ENCODE measurements around the gene TLCD1. TPM values are rescaled to one million over a fixed set of nuclear protein-coding genes. Genes with fewer than 3 reads are reported as not detected.
A peak's percentile ranks its signal among the peaks of the same experiment; 100 is the strongest.

Gene TLCD1
- total RNA-seq, 1 donor from 2014 or later = 3.8 TPM

DNA sequence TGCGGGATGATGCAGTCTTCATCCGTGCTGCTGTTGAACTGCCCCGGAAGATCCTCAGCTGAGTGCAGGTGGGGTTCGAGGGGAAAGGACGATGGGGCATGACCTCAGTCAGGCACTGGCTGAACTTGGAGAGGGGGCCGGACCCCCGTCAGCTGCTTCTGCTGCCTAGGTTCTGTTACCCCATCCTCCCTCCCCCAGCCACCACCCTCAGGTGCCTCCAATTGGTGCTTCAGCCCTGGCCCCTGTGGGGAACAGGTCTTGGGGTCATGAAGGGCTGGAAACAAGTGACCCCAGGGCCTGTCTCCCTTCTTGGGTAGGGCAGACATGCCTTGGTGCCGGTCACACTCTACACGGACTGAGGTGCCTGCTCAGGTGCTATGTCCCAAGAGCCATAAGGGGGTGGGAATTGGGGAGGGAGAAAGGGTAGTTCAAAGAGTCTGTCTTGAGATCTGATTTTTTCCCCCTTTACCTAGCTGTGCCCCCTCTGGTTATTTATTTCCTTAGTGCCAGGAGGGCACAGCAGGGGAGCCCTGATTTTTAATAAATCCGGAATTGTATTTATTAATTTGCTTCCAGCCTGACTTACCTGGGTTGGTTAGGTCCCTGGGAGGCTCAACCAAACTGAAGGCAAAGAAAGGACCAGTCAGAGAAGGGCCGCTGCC, 23.6 kb upstream of the TLCD1 start:
- TF ChIP-seq CTCF (IDR thresholded peaks at IDR 0.05) = no peak
- Mint-ChIP-seq H3K36me3 (ENCODE audit: unreplicated experiment) (peaks cover 11% of the 10 kb centered on the region), H3K4me1 (ENCODE audit: unreplicated experiment) (peaks cover 24% of the 10 kb centered on the region), H3K27me3 (ENCODE audit: unreplicated experiment) (no peaks in the 10 kb centered on the region), H3K4me3 (ENCODE audit: unreplicated experiment) (no peak overlapping the region), H3K9me3 (ENCODE audit: unreplicated experiment) (no peaks in the 10 kb centered on the region), H3K27ac (ENCODE audit: unreplicated experiment) (peak overlapping the region; percentile 63)
- no peak for DNase-seq (ENCODE audit: extremely low spot score, unreplicated experiment)

DNA sequence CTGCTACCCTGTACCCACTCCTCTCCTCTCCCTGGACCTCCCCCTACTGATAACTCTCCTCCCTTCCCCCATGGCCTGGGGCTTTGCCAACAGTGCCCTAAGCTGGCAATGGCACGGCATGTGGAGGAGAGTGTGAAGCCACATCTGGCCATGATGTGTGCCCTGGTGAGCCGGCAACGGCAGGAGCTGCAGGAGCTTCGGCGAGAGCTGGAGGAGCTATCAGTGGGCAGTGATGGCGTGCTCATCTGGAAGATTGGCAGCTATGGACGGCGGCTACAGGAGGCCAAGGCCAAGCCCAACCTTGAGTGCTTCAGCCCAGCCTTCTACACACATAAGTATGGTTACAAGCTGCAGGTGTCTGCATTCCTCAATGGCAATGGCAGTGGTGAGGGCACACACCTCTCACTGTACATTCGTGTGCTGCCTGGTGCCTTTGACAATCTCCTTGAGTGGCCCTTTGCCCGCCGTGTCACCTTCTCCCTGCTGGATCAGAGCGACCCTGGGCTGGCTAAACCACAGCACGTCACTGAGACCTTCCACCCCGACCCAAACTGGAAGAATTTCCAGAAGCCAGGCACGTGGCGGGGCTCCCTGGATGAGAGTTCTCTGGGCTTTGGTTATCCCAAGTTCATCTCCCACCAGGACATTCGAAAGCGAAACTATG, 23.0 kb upstream of the TLCD1 start:
- TF ChIP-seq CTCF (IDR thresholded peaks at IDR 0.05) = no peak
- H3K4me3 Mint-ChIP-seq (ENCODE audit: unreplicated experiment) = no peak overlapping the region
- H3K36me3 Mint-ChIP-seq (ENCODE audit: unreplicated experiment) = peaks cover 11% of the 10 kb centered on the region
- peaks cover 24% of the 10 kb centered on the region for H3K4me1 Mint-ChIP-seq (ENCODE audit: unreplicated experiment)
- DNase-seq (ENCODE audit: extremely low spot score, unreplicated experiment) = no peak
- H3K27me3 Mint-ChIP-seq (ENCODE audit: unreplicated experiment) = no peaks in the 10 kb centered on the region
- H3K27ac Mint-ChIP-seq (ENCODE audit: unreplicated experiment) = peak overlapping the region; percentile 41
- no peaks in the 10 kb centered on the region for H3K9me3 Mint-ChIP-seq (ENCODE audit: unreplicated experiment)

DNA sequence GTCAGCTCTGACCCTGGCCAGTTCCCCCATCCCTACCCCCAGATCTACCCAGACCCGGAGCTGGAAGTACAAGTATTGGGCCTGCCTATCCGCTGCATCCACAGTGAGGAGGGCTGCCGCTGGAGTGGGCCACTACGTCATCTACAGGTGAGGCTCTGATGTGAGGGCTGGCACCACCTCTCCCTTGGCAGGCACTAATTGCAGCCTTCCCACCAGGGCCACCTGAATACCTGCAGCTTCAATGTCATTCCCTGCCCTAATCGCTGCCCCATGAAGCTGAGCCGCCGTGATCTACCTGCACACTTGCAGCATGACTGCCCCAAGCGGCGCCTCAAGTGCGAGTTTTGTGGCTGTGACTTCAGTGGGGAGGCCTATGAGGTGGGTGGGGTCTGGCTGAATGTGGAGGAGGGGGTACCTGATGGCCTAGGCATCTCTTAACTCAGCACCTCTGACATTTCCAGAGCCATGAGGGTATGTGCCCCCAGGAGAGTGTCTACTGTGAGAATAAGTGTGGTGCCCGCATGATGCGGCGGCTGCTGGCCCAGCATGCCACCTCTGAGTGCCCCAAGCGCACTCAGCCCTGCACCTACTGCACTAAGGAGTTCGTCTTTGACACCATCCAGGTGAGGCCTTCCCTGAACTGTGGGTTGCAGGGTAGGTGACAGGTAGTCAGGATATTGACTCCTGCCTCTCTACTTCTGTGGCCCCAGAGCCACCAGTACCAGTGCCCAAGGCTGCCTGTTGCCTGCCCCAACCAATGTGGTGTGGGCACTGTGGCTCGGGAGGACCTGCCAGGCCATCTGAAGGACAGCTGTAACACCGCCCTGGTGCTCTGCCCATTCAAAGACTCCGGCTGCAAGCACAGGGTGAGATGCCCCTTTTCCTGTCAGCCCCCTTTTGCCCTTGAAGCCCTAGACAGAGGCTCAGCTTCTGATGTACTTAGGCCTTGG, 22.0 kb upstream of the TLCD1 start:
- TF ChIP-seq CTCF (IDR thresholded peaks at IDR 0.05) = no peak
- peaks cover 11% of the 10 kb centered on the region for H3K36me3 Mint-ChIP-seq (ENCODE audit: unreplicated experiment)
- no peaks in the 10 kb centered on the region for H3K9me3 Mint-ChIP-seq (ENCODE audit: unreplicated experiment)
- H3K4me1 Mint-ChIP-seq (ENCODE audit: unreplicated experiment) = peaks cover 26% of the 10 kb centered on the region
- no peak overlapping the region for H3K4me3 Mint-ChIP-seq (ENCODE audit: unreplicated experiment)
- DNase-seq (ENCODE audit: extremely low spot score, unreplicated experiment) = no peak
- H3K27me3 Mint-ChIP-seq (ENCODE audit: unreplicated experiment) = no peaks in the 10 kb centered on the region
- no peak overlapping the region for H3K27ac Mint-ChIP-seq (ENCODE audit: unreplicated experiment)

- H3K27ac Mint-ChIP-seq (ENCODE audit: unreplicated experiment) = no peak overlapping the region
Measured at GRCh38 chr17:28747051-28747691, 21.1 kb upstream of the TLCD1 start.

More at GRCh38 chr17:28747051-28747691, 21.1 kb upstream of the TLCD1 start:
- DNase-seq (ENCODE audit: extremely low spot score, unreplicated experiment) = no peak
- peaks cover 9% of the 10 kb centered on the region for H3K36me3 Mint-ChIP-seq (ENCODE audit: unreplicated experiment)
- peaks cover 34% of the 10 kb centered on the region for H3K4me1 Mint-ChIP-seq (ENCODE audit: unreplicated experiment)
- H3K4me3 Mint-ChIP-seq (ENCODE audit: unreplicated experiment) = no peak overlapping the region
- H3K9me3 Mint-ChIP-seq (ENCODE audit: unreplicated experiment) = no peaks in the 10 kb centered on the region
- TF ChIP-seq CTCF (IDR thresholded peaks at IDR 0.05) = no peak
- no peaks in the 10 kb centered on the region for H3K27me3 Mint-ChIP-seq (ENCODE audit: unreplicated experiment)
